Natural killer cell treated with Interleukin-12 subunit alpha and Interleukin-12 subunit beta and Interleukin-15 and Interleukin-18, amount 100 ng/mL, for 72 hours (primary cell): Measurements from ENCODE around the gene GOLGA6A. TPM values are rescaled to one million over a fixed set of nuclear protein-coding genes. Genes with fewer than 3 reads are reported as not detected.
"Not testable (repeated sequence)": the region's sequence is repeated elsewhere in the genome, so short reads cannot be mapped to it uniquely, and the experiment has no call there.

Experiments
- ATAC-seq, 2 donors: fragments of 150-1000 bp; cut with Tn5 transposase in 1 of 2; sonication (Bioruptor Pico), chemical (Tn5 transposase) in 1 of 2; 2 replicates each; pipeline ENCODE4 v1.10.0; 2021
- DNase-seq: peaks from one replicate; pipeline ENCODE4 v3.0.0; 2022; ENCODE audit warnings: low spot score
- H3K27ac Mint-ChIP-seq, 2 donors: 1 replicate in 1 of 2; 2 replicates in 1 of 2; pipeline ENCODE4 v1.8.0; 2022; ENCODE audit warnings: mixed read lengths in 2 of 2, mild to moderate bottlenecking in 1 of 2, moderate library complexity in 1 of 2
- H3K27me3 Mint-ChIP-seq, 2 donors: 1 replicate in 1 of 2; 2 replicates in 1 of 2; pipeline ENCODE4 v1.8.0; 2022; ENCODE audit warnings: mixed read lengths in 2 of 2
- H3K36me3 Mint-ChIP-seq: one replicate; pipeline ENCODE4 v1.8.0; 2022; ENCODE audit warnings: mixed read lengths
- H3K4me1 Mint-ChIP-seq, 2 donors: 1 replicate in 1 of 2; 2 replicates in 1 of 2; pipeline ENCODE4 v1.8.0; 2022; ENCODE audit warnings: low read depth in 2 of 2, mixed read lengths in 2 of 2, mild to moderate bottlenecking in 1 of 2
- H3K4me3 Mint-ChIP-seq: one replicate; pipeline ENCODE4 v1.8.0; 2022; ENCODE audit warnings: mixed read lengths
- H3K9me3 Mint-ChIP-seq: 2 replicates; pipeline ENCODE4 v1.8.0; 2022; ENCODE audit warnings: mixed read lengths
- total RNA-seq, 2 donors: library from RNA; stranded (reverse); gene quantifications; one replicate each; pipeline ENCODE4 v1.2.3, GENCODE V29; 2022

The GOLGA6A gene
- not detected for total RNA-seq

- DNase-seq, H3K27ac Mint-ChIP-seq, H3K36me3 Mint-ChIP-seq, ATAC-seq, H3K9me3 Mint-ChIP-seq, H3K4me1 Mint-ChIP-seq, H3K27me3 Mint-ChIP-seq, H3K4me3 Mint-ChIP-seq: not testable (repeated sequence)
Observed at GRCh38 chr15:74082450-74082849, at the start of gene GOLGA6A. Gene GOLGA6A, minus strand, starts transcription at chr15:74082550. Its CDS starts 41 bp downstream, at chr15:74082509.

- ATAC-seq (no peak), DNase-seq (no peak)
- H3K36me3 Mint-ChIP-seq, result no peaks in the 10 kb centered on the region
- peaks cover 44 to 56% of the 10 kb centered on the region in 2 donors for H3K27me3 Mint-ChIP-seq
- H3K4me3 Mint-ChIP-seq, result no peak overlapping the region
- no peaks in the 10 kb centered on the region for H3K9me3 Mint-ChIP-seq
- peaks cover 4 to 13% of the 10 kb centered on the region in 2 donors for H3K4me1 Mint-ChIP-seq
- H3K27ac Mint-ChIP-seq, result peak overlapping the region; percentile 5 to 29
Observed at GRCh38 chr15:74131628-74132413, 49.5 kb upstream of the GOLGA6A start.

GRCh38 chr15:74130849-74131627 is 48.7 kb upstream of the GOLGA6A start:
- Mint-ChIP-seq H3K4me3 (no peak overlapping the region), H3K27me3 (peaks cover 44 to 58% of the 10 kb centered on the region in 2 donors), H3K4me1 (peaks cover 4 to 10% of the 10 kb centered on the region in 2 donors), H3K27ac (no peak overlapping the region), H3K36me3 (no peaks in the 10 kb centered on the region), H3K9me3 (no peaks in the 10 kb centered on the region)
- ATAC-seq, result no peak
- DNase-seq, result no peak

GRCh38 chr15:74130155-74130848 is 48.0 kb upstream of the GOLGA6A start, which contains the start of gene ISLR2:
Gene ISLR2, plus strand, starts transcription at chr15:74130586. Its CDS starts 2,169 bp downstream, at chr15:74132755.
- DNase-seq (no peak), ATAC-seq (no peak)
- H3K9me3 Mint-ChIP-seq, result no peaks in the 10 kb centered on the region
- no peaks in the 10 kb centered on the region for H3K36me3 Mint-ChIP-seq
- H3K27me3 Mint-ChIP-seq, result peaks cover 46 to 64% of the 10 kb centered on the region in 2 donors
- H3K4me3 Mint-ChIP-seq, result no peak within 1 kb of the TSS
- H3K4me1 Mint-ChIP-seq, result peaks cover 4 to 10% of the 10 kb centered on the region in 2 donors
- H3K27ac Mint-ChIP-seq, result no peak within 1 kb of the TSS

GRCh38 chr15:74129586-74130154 is 47.3 kb upstream of the GOLGA6A start:
- no peaks in the 10 kb centered on the region for H3K36me3 Mint-ChIP-seq
- ATAC-seq (no peak), DNase-seq (no peak)
- H3K4me3 Mint-ChIP-seq, result no peak overlapping the region
- H3K27ac Mint-ChIP-seq, result no peak overlapping the region
- H3K9me3 Mint-ChIP-seq, result no peaks in the 10 kb centered on the region
- H3K27me3 Mint-ChIP-seq, result peaks cover 44 to 59% of the 10 kb centered on the region in 2 donors
- H3K4me1 Mint-ChIP-seq, result peaks cover 4 to 7% of the 10 kb centered on the region in 2 donors

- Mint-ChIP-seq H3K27me3 (peaks cover 47 to 56% of the 10 kb centered on the region in 2 donors), H3K36me3 (no peaks in the 10 kb centered on the region), H3K9me3 (no peaks in the 10 kb centered on the region), H3K4me3 (no peak overlapping the region), H3K4me1 (peaks cover 4 to 7% of the 10 kb centered on the region in 2 donors), H3K27ac (no peak overlapping the region)
- no peak for DNase-seq
- no peak for ATAC-seq
Observed at GRCh38 chr15:74128785-74129585, 46.6 kb upstream of the GOLGA6A start.

- Mint-ChIP-seq H3K4me3 (no peak overlapping the region), H3K27me3 (peaks cover 47 to 56% of the 10 kb centered on the region in 2 donors), H3K4me1 (peaks cover 4 to 7% of the 10 kb centered on the region in 2 donors), H3K27ac (no peak overlapping the region), H3K9me3 (no peaks in the 10 kb centered on the region), H3K36me3 (no peaks in the 10 kb centered on the region)
- no peak for DNase-seq
- ATAC-seq, result no peak
Observed at GRCh38 chr15:74127954-74128784, 45.8 kb upstream of the GOLGA6A start.

- peaks cover 4 to 7% of the 10 kb centered on the region in 2 donors for H3K4me1 Mint-ChIP-seq
- no peak overlapping the region for H3K27ac Mint-ChIP-seq
- no peaks in the 10 kb centered on the region for H3K36me3 Mint-ChIP-seq
- H3K4me3 Mint-ChIP-seq, result no peak overlapping the region
- H3K27me3 Mint-ChIP-seq, result peaks cover 51 to 55% of the 10 kb centered on the region in 2 donors
- DNase-seq (peak; percentile 86), ATAC-seq (peak; percentile 84 to 90)
- H3K9me3 Mint-ChIP-seq, result no peaks in the 10 kb centered on the region
Observed at GRCh38 chr15:74127255-74127953, 45.1 kb upstream of the GOLGA6A start.

- H3K27me3 Mint-ChIP-seq, result peaks cover 34 to 40% of the 10 kb centered on the region in 2 donors
- no peaks in the 10 kb centered on the region for H3K9me3 Mint-ChIP-seq
- no peaks in the 10 kb centered on the region for H3K36me3 Mint-ChIP-seq
- peaks cover 0 to 3% of the 10 kb centered on the region in 2 donors for H3K4me1 Mint-ChIP-seq
- H3K27ac Mint-ChIP-seq, result no peak overlapping the region
- DNase-seq (no peak), ATAC-seq (no peak)
- H3K4me3 Mint-ChIP-seq, result no peak overlapping the region
Observed at GRCh38 chr15:74124759-74125158, 42.4 kb upstream of the GOLGA6A start.

- no peak for ATAC-seq
- Mint-ChIP-seq H3K4me1 (peaks cover 0 to 3% of the 10 kb centered on the region in 2 donors), H3K4me3 (no peak overlapping the region), H3K36me3 (no peaks in the 10 kb centered on the region), H3K27ac (no peak overlapping the region), H3K9me3 (no peaks in the 10 kb centered on the region), H3K27me3 (peaks cover 28 to 34% of the 10 kb centered on the region in 2 donors)
- DNase-seq, result no peak
Observed at GRCh38 chr15:74124196-74124595, 41.8 kb upstream of the GOLGA6A start.

GRCh38 chr15:74123658-74124057 is 41.3 kb upstream of the GOLGA6A start:
- H3K27me3 Mint-ChIP-seq, result peaks cover 27 to 30% of the 10 kb centered on the region in 2 donors

GRCh38 chr15:74123131-74123429 is 40.7 kb upstream of the GOLGA6A start:
- Mint-ChIP-seq H3K36me3 (no peaks in the 10 kb centered on the region), H3K9me3 (no peaks in the 10 kb centered on the region), H3K4me1 (peaks cover 0 to 3% of the 10 kb centered on the region in 2 donors), H3K27ac (no peak overlapping the region), H3K27me3 (peaks cover 27 to 33% of the 10 kb centered on the region in 2 donors), H3K4me3 (no peak overlapping the region)
- ATAC-seq, result no peak
- no peak for DNase-seq

More at GRCh38 chr15:74123658-74124057, 41.3 kb upstream of the GOLGA6A start:
- Mint-ChIP-seq H3K9me3 (no peaks in the 10 kb centered on the region), H3K4me3 (no peak overlapping the region), H3K4me1 (peaks cover 0 to 3% of the 10 kb centered on the region in 2 donors), H3K36me3 (no peaks in the 10 kb centered on the region), H3K27ac (no peak overlapping the region)
- ATAC-seq (no peak), DNase-seq (no peak)
